ENCODE data around the gene HELZ. TPM values are rescaled to one million over a fixed set of nuclear protein-coding genes. Genes with fewer than 3 reads are reported as not detected.

The HELZ gene
- total RNA-seq, 1 donor from 2014 or later: 39.1 TPM

GRCh38 chr17:67171560-67171959 is 73.4 kb downstream of the HELZ start:
- no peak for TF ChIP-seq CTCF (conservative IDR thresholded peaks at IDR 0.05)
- Mint-ChIP-seq H3K9me3 (no peaks in the 10 kb centered on the region), H3K4me1 (no peaks in the 10 kb centered on the region), H3K36me3 (ENCODE audit: low read depth) (peaks cover 5% of the 10 kb centered on the region), H3K27ac (ENCODE audit: unreplicated experiment) (no peak overlapping the region), H3K4me3 (no peak overlapping the region), H3K27me3 (ENCODE audit: low read depth) (no peaks in the 10 kb centered on the region)
- DNase-seq (ENCODE audit: low read depth, low spot score): no peak

GRCh38 chr17:67168496-67168895 is 76.5 kb downstream of the HELZ start:
- H3K27ac Mint-ChIP-seq (ENCODE audit: unreplicated experiment): no peak overlapping the region
- H3K4me3 Mint-ChIP-seq: no peak overlapping the region
- H3K4me1 Mint-ChIP-seq: no peaks in the 10 kb centered on the region
- H3K27me3 Mint-ChIP-seq (ENCODE audit: low read depth): no peaks in the 10 kb centered on the region
- H3K36me3 Mint-ChIP-seq (ENCODE audit: low read depth): peaks cover 3% of the 10 kb centered on the region
- DNase-seq (ENCODE audit: low read depth, low spot score): no peak
- TF ChIP-seq CTCF (conservative IDR thresholded peaks at IDR 0.05): no peak
- H3K9me3 Mint-ChIP-seq: no peaks in the 10 kb centered on the region

- no peak overlapping the region for H3K4me3 Mint-ChIP-seq
- TF ChIP-seq CTCF (conservative IDR thresholded peaks at IDR 0.05): no peak
- H3K36me3 Mint-ChIP-seq (ENCODE audit: low read depth): no peaks in the 10 kb centered on the region
- H3K27me3 Mint-ChIP-seq (ENCODE audit: low read depth): no peaks in the 10 kb centered on the region
- no peak overlapping the region for H3K27ac Mint-ChIP-seq (ENCODE audit: unreplicated experiment)
- no peaks in the 10 kb centered on the region for H3K9me3 Mint-ChIP-seq
- H3K4me1 Mint-ChIP-seq: no peaks in the 10 kb centered on the region
- DNase-seq (ENCODE audit: low read depth, low spot score): no peak
These were observed 79.8 kb downstream of the HELZ start for GRCh38 chr17:67165201-67165600.

- H3K4me1 Mint-ChIP-seq: no peaks in the 10 kb centered on the region
- no peaks in the 10 kb centered on the region for H3K27me3 Mint-ChIP-seq (ENCODE audit: low read depth)
- H3K9me3 Mint-ChIP-seq: no peaks in the 10 kb centered on the region
- TF ChIP-seq CTCF (conservative IDR thresholded peaks at IDR 0.05): no peak
- H3K27ac Mint-ChIP-seq (ENCODE audit: unreplicated experiment): no peak overlapping the region
- no peak for DNase-seq (ENCODE audit: low read depth, low spot score)
- no peak overlapping the region for H3K4me3 Mint-ChIP-seq
- no peaks in the 10 kb centered on the region for H3K36me3 Mint-ChIP-seq (ENCODE audit: low read depth)
These were observed 80.7 kb downstream of the HELZ start for GRCh38 chr17:67164302-67164701.

GRCh38 chr17:67162771-67163170 is 82.2 kb downstream of the HELZ start:
- Mint-ChIP-seq H3K4me3 (no peak overlapping the region), H3K27ac (ENCODE audit: unreplicated experiment) (no peak overlapping the region), H3K9me3 (no peaks in the 10 kb centered on the region), H3K27me3 (ENCODE audit: low read depth) (no peaks in the 10 kb centered on the region), H3K36me3 (ENCODE audit: low read depth) (no peaks in the 10 kb centered on the region), H3K4me1 (no peaks in the 10 kb centered on the region)
- no peak for DNase-seq (ENCODE audit: low read depth, low spot score)
- no peak for TF ChIP-seq CTCF (conservative IDR thresholded peaks at IDR 0.05)

- no peaks in the 10 kb centered on the region for H3K27me3 Mint-ChIP-seq (ENCODE audit: low read depth)
- no peaks in the 10 kb centered on the region for H3K4me1 Mint-ChIP-seq
- peaks cover 4% of the 10 kb centered on the region for H3K36me3 Mint-ChIP-seq (ENCODE audit: low read depth)
- no peaks in the 10 kb centered on the region for H3K9me3 Mint-ChIP-seq
- DNase-seq (ENCODE audit: low read depth, low spot score): no peak
- TF ChIP-seq CTCF (conservative IDR thresholded peaks at IDR 0.05): no peak
- H3K4me3 Mint-ChIP-seq: no peak overlapping the region
- H3K27ac Mint-ChIP-seq (ENCODE audit: unreplicated experiment): no peak overlapping the region
These were observed 83.4 kb downstream of the HELZ start for GRCh38 chr17:67161573-67161972.
